HCT116 (cell line): ENCODE results near the gene CNTN4. TPM values are rescaled to one million over a fixed set of nuclear protein-coding genes. Genes with fewer than 3 reads are reported as not detected.

Experiments used
- ATAC-seq: fragments of 200-7000 bp; cut with Tn5 transposase; 2 replicates; pipeline ENCODE4 v1.9.1; 2020; ENCODE audit warnings: mild to moderate bottlenecking, moderate library complexity
- BruUV-seq: library from RNA; stranded (reverse); fragments of 400-500 nt; replicated peaks from 2 replicates; lab custom pipeline; 2021; lab: Mats Ljungman, UMichigan
- CTCF ChIA-PET: fragments of 300-600 bp; sonication (Branson Sonifier 250); formaldehyde crosslinking; loops from one replicate; lab custom pipeline; 2021; ENCODE audit warnings: antibody characterized with exemption; lab: Charles Lee
- POLR2A ChIA-PET: fragments of 300-600, 350-600 bp; sonication (Branson Sonifier 250); formaldehyde crosslinking; loops from one replicate; lab custom pipeline; 2021; ENCODE audit warnings: antibody characterized with exemption; lab: Charles Lee
- RAD21 ChIA-PET, 2 experiments: fragments of 300-600 bp; sonication (Branson Sonifier 250); formaldehyde crosslinking; loops; one replicate each; lab custom pipeline; 2023; ENCODE audit warnings: low total read pairs in 2 of 2; ENCODE audit not compliant: uncharacterized antibody in 2 of 2, unreplicated experiment in 2 of 2, low non-redundant PET in 1 of 2; lab: Charles Lee
- DNase-seq: peaks from one replicate; pipeline ENCODE4 v3.0.0-alpha.2; 2010; ENCODE audit warnings: low read depth, low spot score
- H2AFZ ChIP-seq: fragments of 200-600 bp; shearing (Covaris generic), sonication (generic); 2 replicates; pipeline ENCODE4 v1.6.1; 2017; ENCODE audit warnings: low read depth, mixed run types, mixed read lengths, antibody characterized with exemption, low read length; ENCODE audit not compliant: poor library complexity, severe bottlenecking
- H3K27ac ChIP-seq: 2 replicates; pipeline ENCODE4 v1.5.1; 2012; ENCODE audit warnings: low read depth, low read length
- H3K27me3 ChIP-seq: fragments of 200-600 bp; sonication (generic); 2 replicates; pipeline ENCODE4 v1.6.1; 2016; ENCODE audit warnings: mixed run types, low read length, mixed read lengths; ENCODE audit not compliant: insufficient read depth
- H3K36me3 ChIP-seq, 2 experiments: fragments of 200-500 bp in 1 of 2; fragments of 200-600 bp in 1 of 2; sonication (Bioruptor generic) in 1 of 2; sonication (generic) in 1 of 2; 2 replicates each; pipeline versions ENCODE4 v1.5.1 to v1.6.1; 2014 to 2016; ENCODE audit warnings: low read length in 2 of 2, inconsistent platforms in 1 of 2, mixed read lengths in 1 of 2, mixed run types in 1 of 2; ENCODE audit not compliant: insufficient read depth in 2 of 2, control insufficient read depth in 1 of 2
- H3K4me1 ChIP-seq, 2 experiments: fragments of 200-600 bp in 1 of 2; sonication (generic) in 1 of 2; 2 replicates each; pipeline versions ENCODE4 v1.5.1 to v1.6.1; 2012 to 2017; ENCODE audit warnings: low read length in 2 of 2, inconsistent platforms in 1 of 2, mild to moderate bottlenecking in 1 of 2, mixed read lengths in 1 of 2, mixed run types in 1 of 2, moderate library complexity in 1 of 2; ENCODE audit not compliant: insufficient read depth in 2 of 2, control insufficient read depth in 1 of 2
- H3K4me2 ChIP-seq: fragments of 200-600 bp; sonication (generic); 2 replicates; pipeline ENCODE4 v1.6.1; 2017; ENCODE audit warnings: mixed run types, low read length, mixed read lengths
- H3K4me3 ChIP-seq, 2 experiments: fragments of 200-600 bp in 1 of 2; sonication (generic) in 1 of 2; replicated peaks in 1 of 2; 2 replicates each; pipeline ENCODE4 v1.5.1; 2011 to 2016; ENCODE audit warnings: low read length in 2 of 2, control low read depth in 1 of 2, low read depth in 1 of 2, mild to moderate bottlenecking in 1 of 2, mixed read lengths in 1 of 2, mixed run types in 1 of 2
- H3K79me2 ChIP-seq: fragments of 200-600 bp; sonication (generic); 2 replicates; pipeline ENCODE4 v1.6.1; 2017; ENCODE audit warnings: mild to moderate bottlenecking, mixed run types, low read length, moderate library complexity, mixed read lengths; ENCODE audit not compliant: insufficient read depth
- H3K9ac ChIP-seq: fragments of 200-600 bp; sonication (generic); 2 replicates; pipeline ENCODE4 v1.6.1; 2016; ENCODE audit warnings: low read length, mixed read lengths
- H3K9me2 ChIP-seq: fragments of 200-600 bp; sonication (generic), shearing (Covaris generic); 2 replicates; pipeline ENCODE4 v1.6.1; 2017; ENCODE audit warnings: mixed run types, mild to moderate bottlenecking, moderate library complexity; ENCODE audit not compliant: insufficient read depth
- H3K9me3 ChIP-seq, 2 experiments: fragments of 200-500 bp in 1 of 2; fragments of 200-600 bp in 1 of 2; sonication (Bioruptor generic) in 1 of 2; sonication (generic) in 1 of 2; 2 replicates each; pipeline ENCODE4 v1.6.1; 2014 to 2017; ENCODE audit warnings: low read length in 2 of 2, mixed read lengths in 2 of 2, inconsistent platforms in 1 of 2, low read depth in 1 of 2, mild to moderate bottlenecking in 1 of 2, mixed run types in 1 of 2, moderate library complexity in 1 of 2; ENCODE audit not compliant: control insufficient read depth in 1 of 2, insufficient read depth in 1 of 2
- H4K20me1 ChIP-seq: fragments of 200-600 bp; sonication (generic), shearing (Covaris generic); 2 replicates; pipeline ENCODE4 v1.6.1; 2017; ENCODE audit warnings: mixed run types, mild to moderate bottlenecking, moderate library complexity; ENCODE audit not compliant: insufficient read depth
- ATF3 ChIP-seq: IDR thresholded peaks from 2 replicates; pipeline ENCODE4 v1.6.1; 2012
- CBX3 ChIP-seq: IDR thresholded peaks from 2 replicates; pipeline ENCODE4 v1.6.1; 2012; ENCODE audit warnings: low read depth
- CEBPB ChIP-seq: IDR thresholded peaks from 2 replicates; pipeline ENCODE4 v1.6.1; 2012; ENCODE audit warnings: low read depth
- EGR1 ChIP-seq: IDR thresholded peaks from 2 replicates; pipeline ENCODE4 v1.6.1; 2012; ENCODE audit warnings: low read depth
- ELF1 ChIP-seq: IDR thresholded peaks from 2 replicates; pipeline ENCODE4 v1.6.1; 2012; ENCODE audit warnings: low read depth, borderline replicate concordance
- EZH2 ChIP-seq: fragments of 200-600 bp; sonication (generic); IDR thresholded peaks from 2 replicates; pipeline ENCODE4 v1.6.1; 2017; ENCODE audit warnings: antibody characterized with exemption, mixed run types
- EZH2phosphoT487 ChIP-seq: fragments of 200-600 bp; IDR thresholded peaks from 2 replicates; pipeline ENCODE4 v1.6.1; 2018; ENCODE audit warnings: antibody characterized with exemption, borderline replicate concordance
- FOSL1 ChIP-seq: IDR thresholded peaks from 2 replicates; pipeline ENCODE4 v1.6.1; 2012; ENCODE audit warnings: low read depth
- POLR2A ChIP-seq: IDR thresholded peaks from 2 replicates; pipeline ENCODE4 v1.7.0; 2011; ENCODE audit warnings: borderline replicate concordance; ENCODE audit not compliant: insufficient read depth, insufficient read length; ENCODE audit errors: extremely low read depth
- POLR2AphosphoS5 ChIP-seq: IDR thresholded peaks from 2 replicates; pipeline ENCODE4 v1.6.1; 2011; ENCODE audit warnings: mild to moderate bottlenecking, low read depth, low read length, moderate library complexity
- SIN3A ChIP-seq: IDR thresholded peaks from 2 replicates; pipeline ENCODE4 v1.6.1; 2012; ENCODE audit warnings: low read depth
- SP1 ChIP-seq: IDR thresholded peaks from 2 replicates; pipeline ENCODE4 v1.6.1; 2012; ENCODE audit warnings: low read depth
- SRF ChIP-seq: IDR thresholded peaks from 2 replicates; pipeline ENCODE4 v1.6.1; 2012; ENCODE audit warnings: low read depth
- TCF7L2 ChIP-seq: IDR thresholded peaks from 2 replicates; pipeline ENCODE4 v1.7.0; 2011; ENCODE audit warnings: borderline replicate concordance, inconsistent platforms; ENCODE audit not compliant: insufficient read depth, insufficient read length; ENCODE audit errors: extremely low read depth
- YY1 ChIP-seq: IDR thresholded peaks from 2 replicates; pipeline ENCODE4 v1.6.1; 2011; ENCODE audit warnings: low read length, low read depth, moderate library complexity, mild to moderate bottlenecking; ENCODE audit not compliant: insufficient replicate concordance; ENCODE audit errors: extremely low read depth
- ZFX ChIP-seq: fragments of 450-650 bp; IDR thresholded peaks from 2 replicates; pipeline ENCODE4 v1.6.1; 2017
- ZNF274 ChIP-seq: fragments of 200-500 bp; sonication (Bioruptor generic); IDR thresholded peaks from 2 replicates; pipeline ENCODE4 v1.6.1; 2014; ENCODE audit warnings: mild to moderate bottlenecking, low read depth, low read length, inconsistent platforms
- intact Hi-C: fragments of 100-400 bp; cut with micrococcal nuclease; formaldehyde crosslinking; loops from 2 replicates; pipeline ENCODE4 v1.10.0; 2022
- total RNA-seq: library from RNA; stranded (reverse); gene quantifications from one replicate; pipeline ENCODE4 v1.2.1, GENCODE V29; 2021; ENCODE audit not compliant: unreplicated experiment
- TF ChIP-seq, protein P1 (sequence below): IDR thresholded peaks from 2 replicates; pipeline ENCODE4 v1.6.1; 2011; ENCODE audit warnings: mild to moderate bottlenecking, low read length, moderate library complexity; ENCODE audit not compliant: insufficient replicate concordance; ENCODE audit errors: extremely low read depth
- TF ChIP-seq, protein P2 (sequence below): IDR thresholded peaks from 2 replicates; pipeline ENCODE4 v1.6.1; 2012

The CNTN4 gene
- total RNA-seq, 1 experiment from 2014 or later, result not detected

DNA sequence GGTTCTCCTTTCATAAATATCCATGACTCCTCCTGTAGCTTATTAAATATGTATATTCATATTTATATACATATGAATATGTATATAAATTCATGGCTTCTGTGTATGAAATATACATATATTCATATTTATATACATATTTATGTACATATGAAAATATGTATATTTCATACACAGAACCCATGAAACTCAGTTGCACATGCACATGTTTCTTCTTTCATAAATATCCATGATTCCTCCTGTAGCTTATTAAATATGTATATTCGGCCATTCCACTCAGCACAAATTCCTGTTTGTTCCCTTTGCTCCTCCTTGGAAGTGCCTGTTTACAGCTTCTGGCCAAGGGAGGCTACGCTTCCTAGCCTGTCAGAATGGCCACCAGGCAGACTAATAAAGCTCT lies 789.9 kb downstream of the CNTN4 start (continued):
- TF ChIP-seq YY1, result no peak
- no peak for TF ChIP-seq CEBPB
- TF ChIP-seq, protein P1, sequence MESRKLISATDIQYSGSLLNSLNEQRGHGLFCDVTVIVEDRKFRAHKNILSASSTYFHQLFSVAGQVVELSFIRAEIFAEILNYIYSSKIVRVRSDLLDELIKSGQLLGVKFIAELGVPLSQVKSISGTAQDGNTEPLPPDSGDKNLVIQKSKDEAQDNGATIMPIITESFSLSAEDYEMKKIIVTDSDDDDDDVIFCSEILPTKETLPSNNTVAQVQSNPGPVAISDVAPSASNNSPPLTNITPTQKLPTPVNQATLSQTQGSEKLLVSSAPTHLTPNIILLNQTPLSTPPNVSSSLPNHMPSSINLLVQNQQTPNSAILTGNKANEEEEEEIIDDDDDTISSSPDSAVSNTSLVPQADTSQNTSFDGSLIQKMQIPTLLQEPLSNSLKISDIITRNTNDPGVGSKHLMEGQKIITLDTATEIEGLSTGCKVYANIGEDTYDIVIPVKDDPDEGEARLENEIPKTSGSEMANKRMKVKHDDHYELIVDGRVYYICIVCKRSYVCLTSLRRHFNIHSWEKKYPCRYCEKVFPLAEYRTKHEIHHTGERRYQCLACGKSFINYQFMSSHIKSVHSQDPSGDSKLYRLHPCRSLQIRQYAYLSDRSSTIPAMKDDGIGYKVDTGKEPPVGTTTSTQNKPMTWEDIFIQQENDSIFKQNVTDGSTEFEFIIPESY, result no peak
- TF ChIP-seq SIN3A, result no peak
- TF ChIP-seq, protein P2, sequence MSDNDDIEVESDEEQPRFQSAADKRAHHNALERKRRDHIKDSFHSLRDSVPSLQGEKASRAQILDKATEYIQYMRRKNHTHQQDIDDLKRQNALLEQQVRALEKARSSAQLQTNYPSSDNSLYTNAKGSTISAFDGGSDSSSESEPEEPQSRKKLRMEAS, result no peak
- no peak for TF ChIP-seq EZH2
- TF ChIP-seq, all 23 proteins: peak for 0

DNA sequence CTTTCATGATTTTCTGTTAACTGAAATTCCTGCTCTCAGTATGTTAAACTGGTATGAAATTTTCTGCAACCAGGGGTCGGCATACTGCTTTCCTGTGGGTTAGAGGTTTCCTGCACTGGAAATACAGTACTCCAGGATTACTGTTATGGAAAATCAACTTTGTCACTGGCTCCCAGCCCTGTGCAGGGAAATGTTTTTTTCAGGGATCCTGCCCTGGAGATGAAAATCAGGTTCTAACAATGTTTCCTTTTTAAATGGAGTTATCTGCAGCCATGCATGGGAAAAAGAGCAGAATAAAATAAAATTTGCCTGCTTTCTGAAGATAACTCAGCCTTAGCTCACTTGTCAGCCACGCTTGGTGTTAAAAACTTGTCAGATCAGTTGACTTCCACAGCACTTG lies 791.1 kb downstream of the CNTN4 start:
- no peaks in the 10 kb centered on the region for H3K27me3 ChIP-seq
- RAD21 ChIA-PET, result no interaction called here
- no peak for TF ChIP-seq CBX3
- no peak for TF ChIP-seq CEBPB
- TF ChIP-seq POLR2A, result no peak
- TF ChIP-seq SIN3A, result no peak
- no peak for TF ChIP-seq FOSL1
- no peak for TF ChIP-seq TCF7L2
- no peak for TF ChIP-seq ELF1
- TF ChIP-seq ATF3, result no peak
- no peak for TF ChIP-seq SP1
- no peak for TF ChIP-seq SRF
- TF ChIP-seq EGR1, result no peak
- TF ChIP-seq EZH2, result no peak
- no peak for TF ChIP-seq EZH2phosphoT487
- TF ChIP-seq ZFX, result no peak
- TF ChIP-seq, protein P1, result no peak
- no peak for TF ChIP-seq YY1
- TF ChIP-seq ZNF274, result no peak
- TF ChIP-seq POLR2AphosphoS5, result no peak
- no peak overlapping the region for H3K9ac ChIP-seq
- DNase-seq (no peak), ATAC-seq (no peak)
- H3K4me1 ChIP-seq, result no peaks in the 10 kb centered on the region
- POLR2A ChIA-PET, result no interaction called here
- H3K27ac ChIP-seq, result no peak overlapping the region
- no TSS peak for BruUV-seq
- H3K4me3 ChIP-seq, result no peak overlapping the region
- peaks cover 3 to 18% of the 10 kb centered on the region in 2 experiments; a peak in 2 of 4 replicates for H3K9me3 ChIP-seq
- CTCF ChIA-PET, result no interaction called here
- H2AFZ ChIP-seq, result no peak overlapping the region
- H3K4me2 ChIP-seq, result no peak overlapping the region
- no peaks in the 10 kb centered on the region for H3K36me3 ChIP-seq
- no peaks in the 10 kb centered on the region for H3K9me2 ChIP-seq
- no peaks in the 10 kb centered on the region for H3K79me2 ChIP-seq
- H4K20me1 ChIP-seq, result no peaks in the 10 kb centered on the region
- intact Hi-C loops, result no loop called here
